SK-N-SH (cell line): Measurements from ENCODE around the gene SLC6A17.

ENCODE experiments used
- CTCF ChIP-seq: fragments of 200-600 bp; sonication (generic); IDR thresholded peaks from 2 replicates; pipeline ENCODE4 v1.6.1; 2017; ENCODE audit warnings: antibody characterized with exemption, mild to moderate bottlenecking, moderate library complexity
- EZH2phosphoT487 ChIP-seq: fragments of 200-600 bp; sonication (generic); IDR thresholded peaks from 2 replicates; pipeline ENCODE4 v1.6.1; 2017; ENCODE audit warnings: low read depth, mixed run types, mild to moderate bottlenecking, antibody characterized with exemption, moderate library complexity, borderline replicate concordance
- GATA2 ChIP-seq: sonication (generic); formaldehyde crosslinking; IDR thresholded peaks from 2 replicates; pipeline ENCODE4 v1.5.0; 2020; ENCODE audit warnings: mild to moderate bottlenecking, missing genetic modification reagents
- RAD21 ChIP-seq: IDR thresholded peaks from 2 replicates; pipeline ENCODE4 v1.6.1; 2012; ENCODE audit warnings: mild to moderate bottlenecking, low read length
- TEAD4 ChIP-seq: IDR thresholded peaks from 2 replicates; pipeline ENCODE4 v1.4.0; 2012; ENCODE audit warnings: mild to moderate bottlenecking, borderline replicate concordance; ENCODE audit not compliant: insufficient read depth

- TF ChIP-seq GATA2: no peak
- TF ChIP-seq CTCF: no peak
- TF ChIP-seq TEAD4: no peak
- no peak for TF ChIP-seq EZH2phosphoT487
- no peak for TF ChIP-seq RAD21
Observed at GRCh38 chr1:110173466-110174105, 23.3 kb downstream of the SLC6A17 start.
